Esophagus squamous epithelium (tissue), 5 donors: Measurements from ENCODE around the gene PTPRJ. TPM values are rescaled to one million over a fixed set of nuclear protein-coding genes. Genes with fewer than 3 reads are reported as not detected.

Experiments
- DNase-seq: peaks from one replicate; lab custom pipeline; 2025; lab: John Stamatoyannopoulos, UW
- H3K27ac ChIP-seq, 4 donors: fragments of 200-600 bp; sonication (generic); one replicate each; pipeline ENCODE4 v1.5.1; 2016 to 2019; ENCODE audit warnings: mild to moderate bottlenecking in 1 of 4
- H3K27me3 ChIP-seq, 4 donors: fragments of 200-600 bp; sonication (generic); 1 replicate in 3 of 4; 2 replicates in 1 of 4; pipeline versions ENCODE4 v1.5.1 to v1.6.0; 2017 to 2021; ENCODE audit warnings: antibody characterized with exemption in 1 of 4
- H3K36me3 ChIP-seq, 3 donors: fragments of 200-600 bp; sonication (generic); one replicate each; pipeline ENCODE4 v1.5.1; 2016 to 2019
- H3K4me1 ChIP-seq, 3 donors: fragments of 200-600 bp; sonication (generic); one replicate each; pipeline ENCODE4 v1.5.1; 2017 to 2019
- H3K4me3 ChIP-seq, 4 donors: fragments of 200-600 bp; sonication (generic); 1 replicate in 3 of 4; 2 replicates in 1 of 4; pipeline ENCODE4 v1.5.1; 2016 to 2019; ENCODE audit warnings: mild to moderate bottlenecking in 2 of 4, moderate library complexity in 1 of 4
- H3K9me3 ChIP-seq, 3 donors: fragments of 200-600 bp; sonication (generic); one replicate each; pipeline ENCODE4 v1.5.1; 2016 to 2019
- CTCF ChIP-seq, 6 experiments: fragments of 450-650 bp in 4 of 6; fragments of 200-600 bp in 2 of 6; sonication (generic) in 2 of 6; IDR thresholded peaks; one replicate each; pipeline ENCODE4 v1.5.1; 2016 to 2019; ENCODE audit warnings: antibody characterized with exemption in 6 of 6, mild to moderate bottlenecking in 4 of 6, moderate library complexity in 4 of 6
- POLR2A ChIP-seq, 4 donors: fragments of 450-650 bp; IDR thresholded peaks; one replicate each; pipeline ENCODE4 v1.6.1; 2017; ENCODE audit warnings: antibody characterized with exemption in 4 of 4, mild to moderate bottlenecking in 4 of 4, moderate library complexity in 3 of 4
- WGBS, 2 donors: methylation state at CpG; one replicate each; pipeline ENCODE4 v1.1.5; 2018; 5-methylcytosine and 5-hydroxymethylcytosine counted together
- intact Hi-C: fragments of 100-400 bp; cut with DNase I; formaldehyde crosslinking; loops from one replicate; pipeline ENCODE4 v1.15.0; 2022
- total RNA-seq, 4 donors: library from RNA; depleted of rRNA; stranded (reverse); fragments of >200 nt; gene quantifications; one replicate each; pipeline ENCODE4 v1.1.0, GENCODE V29; 2016
- donor health status: DM: yes; HTN: yes; CAD: no.

Gene PTPRJ
- total RNA-seq, 4 donors from 2014 or later = 1.7 to 11.6 (median 3.4) TPM

- H3K27ac ChIP-seq = no peak overlapping the region
- DNase-seq = no peak
- TF ChIP-seq CTCF (IDR thresholded peaks at IDR 0.05) = no peak
- no peak for TF ChIP-seq POLR2A (IDR thresholded peaks at IDR 0.05)
- H3K4me1 ChIP-seq = peaks cover 0 to 21% (median 0%) of the 10 kb centered on the region in 3 donors
- H3K9me3 ChIP-seq = no peaks in the 10 kb centered on the region
- H3K4me3 ChIP-seq = no peak overlapping the region
- 83 to 92% methylated on average over 6 to 10 of the region's 11 CpGs for WGBS, 2 donors
- no peaks in the 10 kb centered on the region for H3K36me3 ChIP-seq
- peaks cover 0 to 10% (median 0%) of the 10 kb centered on the region in 4 donors for H3K27me3 ChIP-seq
- intact Hi-C loops = no loop called here
Observed at GRCh38 chr11:48101044-48101733, 120.8 kb downstream of the PTPRJ start.

GRCh38 chr11:48101958-48102357, 121.6 kb downstream of the PTPRJ start:
- Histone ChIP-seq H3K4me1 (peaks cover 0 to 21% (median 0%) of the 10 kb centered on the region in 3 donors), H3K4me3 (no peak overlapping the region), H3K27me3 (peaks cover 0 to 4% (median 0%) of the 10 kb centered on the region in 4 donors), H3K27ac (no peak overlapping the region), H3K36me3 (no peaks in the 10 kb centered on the region), H3K9me3 (no peaks in the 10 kb centered on the region)
- WGBS, 2 donors = 69 to 71% methylated on average over 6 of the region's 6 CpGs
- TF ChIP-seq CTCF (IDR thresholded peaks at IDR 0.05) = no peak
- TF ChIP-seq POLR2A (IDR thresholded peaks at IDR 0.05) = no peak
- intact Hi-C loops = no loop called here
- DNase-seq = no peak

GRCh38 chr11:48103621-48104567, 123.5 kb downstream of the PTPRJ start:
- DNase-seq = no peak
- no peak overlapping the region for H3K4me3 ChIP-seq
- H3K27me3 ChIP-seq = peaks cover 0 to 4% (median 0%) of the 10 kb centered on the region in 4 donors
- peak overlapping the region in 3 of 4 donors; percentile 33 to 58 (median 40) for H3K27ac ChIP-seq
- WGBS, 2 donors = 66 to 74% methylated on average over 10 to 12 of the region's 12 CpGs
- H3K9me3 ChIP-seq = no peaks in the 10 kb centered on the region
- H3K36me3 ChIP-seq = no peaks in the 10 kb centered on the region
- TF ChIP-seq POLR2A (IDR thresholded peaks at IDR 0.05) (no peak), CTCF (IDR thresholded peaks at IDR 0.05) (no peak)
- intact Hi-C loops = no loop called here
- peaks cover 0 to 30% (median 0%) of the 10 kb centered on the region in 3 donors for H3K4me1 ChIP-seq

GRCh38 chr11:48104568-48104924, 124.2 kb downstream of the PTPRJ start:
- DNase-seq = no peak
- intact Hi-C loops = no loop called here
- Histone ChIP-seq H3K27me3 (peaks cover 0 to 4% (median 0%) of the 10 kb centered on the region in 4 donors), H3K9me3 (no peaks in the 10 kb centered on the region), H3K4me3 (no peak overlapping the region), H3K27ac (peak overlapping the region in 1 of 4 donors; percentile 7), H3K36me3 (no peaks in the 10 kb centered on the region), H3K4me1 (peaks cover 2 to 36% (median 3%) of the 10 kb centered on the region in 3 donors)
- 68 to 79% methylated on average over 3 of the region's 3 CpGs for WGBS, 2 donors
- no peak for TF ChIP-seq POLR2A (IDR thresholded peaks at IDR 0.05)
- no peak for TF ChIP-seq CTCF (IDR thresholded peaks at IDR 0.05)
